GM12878 (cell line): ENCODE results near the gene SEMA4D.

Experiments
- ATF7 ChIP-seq: fragments of 450-650 bp; IDR thresholded peaks from 2 replicates; pipeline ENCODE4 v1.6.1; 2016; ENCODE audit warnings: low read depth, mild to moderate bottlenecking
- CTCF ChIP-seq, 3 experiments: IDR thresholded peaks in 2 of 3; conservative IDR thresholded peaks in 1 of 3; 2 replicates each; pipeline ENCODE4 v1.5.1; 2011; ENCODE audit warnings: low read depth in 3 of 3, low read length in 3 of 3, mild to moderate bottlenecking in 3 of 3, control low read depth in 2 of 3, moderate library complexity in 2 of 3, inconsistent platforms in 1 of 3, mixed read lengths in 1 of 3; ENCODE audit not compliant: control insufficient read depth in 2 of 3, insufficient read depth in 1 of 3; ENCODE audit errors: extremely low read depth in 1 of 3
- RAD51 ChIP-seq: fragments of 450-650 bp; IDR thresholded peaks from 2 replicates; pipeline ENCODE4 v1.6.1; 2016; ENCODE audit warnings: moderate library complexity, mild to moderate bottlenecking, inconsistent platforms
- SREBF1 ChIP-seq: IDR thresholded peaks from 2 replicates; pipeline ENCODE4 v1.6.1; 2012; ENCODE audit warnings: mild to moderate bottlenecking, low read length
- SRF ChIP-seq, 2 experiments: IDR thresholded peaks; 2 replicates each; pipeline ENCODE4 v1.6.1; 2011; ENCODE audit warnings: low read depth in 2 of 2, low read length in 2 of 2, mild to moderate bottlenecking in 1 of 2, moderate library complexity in 1 of 2
- TARDBP ChIP-seq: IDR thresholded peaks from 2 replicates; pipeline ENCODE4 v1.6.1; 2016; ENCODE audit warnings: borderline replicate concordance

GRCh38 chr9:89482056-89482851, 15.7 kb downstream of the SEMA4D start:
- TF ChIP-seq ATF7 (no peak), CTCF (IDR thresholded peaks at IDR 0.05 in 2 of 3, conservative IDR thresholded peaks at IDR 0.05 in 1 of 3; ENCODE audit: control insufficient read depth in 2 of 3, extremely low read depth in 1 of 3, insufficient read depth in 1 of 3, low read depth in 3 of 3, low read length in 3 of 3) (no peak), RAD51 (no peak), TARDBP (no peak), SRF (IDR thresholded peaks at IDR 0.05; ENCODE audit: low read depth in 2 of 2, low read length in 2 of 2) (no peak), SREBF1 (no peak)
